ENCODE measurements around the gene CYB5RL. TPM values are rescaled to one million over a fixed set of nuclear protein-coding genes. Genes with fewer than 3 reads are reported as not detected.

The CYB5RL gene
- total RNA-seq, 1 donor from 2014 or later, result 9.0 TPM

GRCh38 chr1:54199151-54199764 is 572 bp downstream of the CYB5RL start:
- H3K36me3 Mint-ChIP-seq (ENCODE audit: insufficient read depth), result no peaks in the 10 kb centered on the region
- no peak for DNase-seq (ENCODE audit: low spot score, unreplicated experiment)
- TF ChIP-seq, protein P1, sequence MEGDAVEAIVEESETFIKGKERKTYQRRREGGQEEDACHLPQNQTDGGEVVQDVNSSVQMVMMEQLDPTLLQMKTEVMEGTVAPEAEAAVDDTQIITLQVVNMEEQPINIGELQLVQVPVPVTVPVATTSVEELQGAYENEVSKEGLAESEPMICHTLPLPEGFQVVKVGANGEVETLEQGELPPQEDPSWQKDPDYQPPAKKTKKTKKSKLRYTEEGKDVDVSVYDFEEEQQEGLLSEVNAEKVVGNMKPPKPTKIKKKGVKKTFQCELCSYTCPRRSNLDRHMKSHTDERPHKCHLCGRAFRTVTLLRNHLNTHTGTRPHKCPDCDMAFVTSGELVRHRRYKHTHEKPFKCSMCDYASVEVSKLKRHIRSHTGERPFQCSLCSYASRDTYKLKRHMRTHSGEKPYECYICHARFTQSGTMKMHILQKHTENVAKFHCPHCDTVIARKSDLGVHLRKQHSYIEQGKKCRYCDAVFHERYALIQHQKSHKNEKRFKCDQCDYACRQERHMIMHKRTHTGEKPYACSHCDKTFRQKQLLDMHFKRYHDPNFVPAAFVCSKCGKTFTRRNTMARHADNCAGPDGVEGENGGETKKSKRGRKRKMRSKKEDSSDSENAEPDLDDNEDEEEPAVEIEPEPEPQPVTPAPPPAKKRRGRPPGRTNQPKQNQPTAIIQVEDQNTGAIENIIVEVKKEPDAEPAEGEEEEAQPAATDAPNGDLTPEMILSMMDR (IDR thresholded peaks at IDR 0.05; ENCODE audit: unreplicated experiment), result no peak
- H3K9me3 Mint-ChIP-seq (ENCODE audit: low read depth), result no peaks in the 10 kb centered on the region
- peak overlapping the region; percentile 94 for H3K27ac Mint-ChIP-seq
- no peaks in the 10 kb centered on the region for H3K27me3 Mint-ChIP-seq
- peak overlapping the region; percentile 90 for H3K4me3 Mint-ChIP-seq (ENCODE audit: low read depth)
- peaks cover 12% of the 10 kb centered on the region for H3K4me1 Mint-ChIP-seq (ENCODE audit: low read depth)

DNA sequence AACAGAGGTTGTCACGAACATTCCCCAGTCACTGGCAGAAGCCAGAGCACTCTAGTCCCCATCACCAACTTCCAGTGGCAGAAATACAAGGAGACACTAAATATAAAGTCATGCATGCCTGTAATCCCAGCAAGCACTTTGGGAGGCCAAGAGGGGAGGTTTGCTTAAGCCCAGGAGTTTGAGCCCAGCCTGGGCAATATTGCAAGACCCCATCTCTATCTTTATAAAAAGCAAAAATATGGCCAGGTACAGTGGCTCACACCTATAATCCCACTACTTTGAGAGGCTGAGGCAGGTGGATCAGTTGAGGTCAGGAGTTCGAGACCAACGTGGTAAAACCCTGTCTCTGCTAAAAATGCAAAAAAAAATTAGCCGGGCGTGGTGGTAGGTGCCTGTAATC is 6.4 kb downstream of the CYB5RL start:
- no peaks in the 10 kb centered on the region for H3K4me1 Mint-ChIP-seq (ENCODE audit: low read depth)
- H3K9me3 Mint-ChIP-seq (ENCODE audit: low read depth), result no peaks in the 10 kb centered on the region
- TF ChIP-seq, protein P1 (IDR thresholded peaks at IDR 0.05; ENCODE audit: unreplicated experiment), result no peak
- H3K27me3 Mint-ChIP-seq, result no peaks in the 10 kb centered on the region
- no peak overlapping the region for H3K4me3 Mint-ChIP-seq (ENCODE audit: low read depth)
- no peaks in the 10 kb centered on the region for H3K36me3 Mint-ChIP-seq (ENCODE audit: insufficient read depth)
- no peak overlapping the region for H3K27ac Mint-ChIP-seq
- no peak for DNase-seq (ENCODE audit: low spot score, unreplicated experiment)

GRCh38 chr1:54191525-54191924 is 8.3 kb downstream of the CYB5RL start:
- peaks cover 2% of the 10 kb centered on the region for H3K36me3 Mint-ChIP-seq (ENCODE audit: insufficient read depth)

DNA sequence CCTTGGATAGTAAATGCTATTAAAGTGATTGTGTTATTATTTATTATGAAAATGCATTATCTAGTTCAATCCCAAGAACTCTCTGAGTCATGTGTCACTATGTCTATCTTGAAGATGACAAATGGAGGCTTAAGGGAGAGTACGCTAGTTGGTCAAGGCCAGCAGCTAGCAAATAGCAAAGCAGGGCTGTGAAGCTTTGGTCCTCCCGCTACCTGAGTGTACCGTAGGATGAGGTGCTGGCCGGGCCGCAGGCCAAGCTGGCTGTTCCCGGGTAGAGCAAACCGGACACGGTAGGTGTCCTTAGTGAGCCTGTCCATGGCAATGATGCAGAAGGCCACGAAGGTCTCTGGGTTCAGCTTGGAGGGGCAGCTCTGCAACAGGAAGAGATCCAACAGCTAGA is 9.3 kb downstream of the CYB5RL start:
- H3K9me3 Mint-ChIP-seq (ENCODE audit: low read depth), result no peaks in the 10 kb centered on the region
- no peak overlapping the region for H3K4me3 Mint-ChIP-seq (ENCODE audit: low read depth)
- DNase-seq (ENCODE audit: low spot score, unreplicated experiment), result no peak
- TF ChIP-seq, protein P1 (IDR thresholded peaks at IDR 0.05; ENCODE audit: unreplicated experiment), result no peak
- no peak overlapping the region for H3K27ac Mint-ChIP-seq
- H3K27me3 Mint-ChIP-seq, result no peaks in the 10 kb centered on the region
- no peaks in the 10 kb centered on the region for H3K4me1 Mint-ChIP-seq (ENCODE audit: low read depth)
- peaks cover 6% of the 10 kb centered on the region for H3K36me3 Mint-ChIP-seq (ENCODE audit: insufficient read depth)

More at GRCh38 chr1:54191525-54191924, 8.3 kb downstream of the CYB5RL start:
- DNase-seq (ENCODE audit: low spot score, unreplicated experiment), result no peak
- Mint-ChIP-seq H3K4me3 (ENCODE audit: low read depth) (no peak overlapping the region), H3K4me1 (ENCODE audit: low read depth) (no peaks in the 10 kb centered on the region), H3K27ac (no peak overlapping the region), H3K27me3 (no peaks in the 10 kb centered on the region), H3K9me3 (ENCODE audit: low read depth) (no peaks in the 10 kb centered on the region)
- TF ChIP-seq, protein P1 (IDR thresholded peaks at IDR 0.05; ENCODE audit: unreplicated experiment), result no peak

DNA sequence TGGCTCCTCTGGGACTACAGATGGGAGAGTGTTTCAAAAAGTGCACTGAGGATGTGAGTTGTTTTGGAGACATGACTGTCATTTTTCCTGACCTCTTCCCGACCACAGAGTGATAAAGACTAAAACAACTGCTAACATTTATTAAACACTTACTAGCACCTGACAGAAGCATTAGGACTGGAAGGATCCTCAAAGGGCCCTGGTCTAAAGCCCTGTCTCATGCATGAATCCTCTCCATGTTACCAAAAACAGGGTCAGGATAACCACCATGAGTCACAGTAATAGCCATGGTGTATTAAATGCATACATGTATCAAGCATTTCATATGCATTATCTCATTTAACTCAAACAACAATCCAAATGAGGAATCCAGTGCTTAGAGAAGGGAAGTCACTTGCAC is 11.5 kb downstream of the CYB5RL start:
- Mint-ChIP-seq H3K4me1 (ENCODE audit: low read depth) (no peaks in the 10 kb centered on the region), H3K27me3 (no peaks in the 10 kb centered on the region), H3K9me3 (ENCODE audit: low read depth) (peaks cover 2% of the 10 kb centered on the region), H3K4me3 (ENCODE audit: low read depth) (no peak overlapping the region), H3K27ac (no peak overlapping the region), H3K36me3 (ENCODE audit: insufficient read depth) (peaks cover 9% of the 10 kb centered on the region)
- DNase-seq (ENCODE audit: low spot score, unreplicated experiment), result no peak
- TF ChIP-seq, protein P1 (IDR thresholded peaks at IDR 0.05; ENCODE audit: unreplicated experiment), result no peak

Data from progenitor cell of endocrine pancreas (in vitro differentiated cells).